GM12801 (cell line): ENCODE measurements around the gene PRELID1.

ENCODE experiments used
- TF ChIP-seq, protein P1 (sequence below): IDR thresholded peaks from one replicate; pipeline ENCODE4 v1.5.1; 2011; ENCODE audit warnings: control low read depth; ENCODE audit not compliant: insufficient read length; ENCODE audit errors: extremely low read depth

The PRELID1 gene

DNA sequence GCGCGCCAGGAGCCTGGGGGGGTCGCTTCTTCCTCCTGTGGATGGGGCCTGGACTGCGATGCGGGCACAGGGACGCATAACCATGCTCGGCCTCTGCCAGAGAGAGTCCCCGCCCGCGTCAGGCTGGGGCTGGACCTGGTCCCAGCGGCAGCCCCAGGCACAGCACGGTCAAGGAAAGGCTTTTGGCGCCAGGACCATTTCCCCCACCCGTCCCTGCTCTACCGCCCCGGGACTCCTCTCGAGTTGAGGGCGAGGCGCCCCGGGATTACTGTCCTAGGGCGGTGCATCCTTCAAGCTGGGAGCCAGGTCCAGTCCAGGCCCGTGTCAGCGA, 7.8 kb downstream of the PRELID1 start:
- TF ChIP-seq, protein P1, sequence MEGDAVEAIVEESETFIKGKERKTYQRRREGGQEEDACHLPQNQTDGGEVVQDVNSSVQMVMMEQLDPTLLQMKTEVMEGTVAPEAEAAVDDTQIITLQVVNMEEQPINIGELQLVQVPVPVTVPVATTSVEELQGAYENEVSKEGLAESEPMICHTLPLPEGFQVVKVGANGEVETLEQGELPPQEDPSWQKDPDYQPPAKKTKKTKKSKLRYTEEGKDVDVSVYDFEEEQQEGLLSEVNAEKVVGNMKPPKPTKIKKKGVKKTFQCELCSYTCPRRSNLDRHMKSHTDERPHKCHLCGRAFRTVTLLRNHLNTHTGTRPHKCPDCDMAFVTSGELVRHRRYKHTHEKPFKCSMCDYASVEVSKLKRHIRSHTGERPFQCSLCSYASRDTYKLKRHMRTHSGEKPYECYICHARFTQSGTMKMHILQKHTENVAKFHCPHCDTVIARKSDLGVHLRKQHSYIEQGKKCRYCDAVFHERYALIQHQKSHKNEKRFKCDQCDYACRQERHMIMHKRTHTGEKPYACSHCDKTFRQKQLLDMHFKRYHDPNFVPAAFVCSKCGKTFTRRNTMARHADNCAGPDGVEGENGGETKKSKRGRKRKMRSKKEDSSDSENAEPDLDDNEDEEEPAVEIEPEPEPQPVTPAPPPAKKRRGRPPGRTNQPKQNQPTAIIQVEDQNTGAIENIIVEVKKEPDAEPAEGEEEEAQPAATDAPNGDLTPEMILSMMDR, result no peak

DNA sequence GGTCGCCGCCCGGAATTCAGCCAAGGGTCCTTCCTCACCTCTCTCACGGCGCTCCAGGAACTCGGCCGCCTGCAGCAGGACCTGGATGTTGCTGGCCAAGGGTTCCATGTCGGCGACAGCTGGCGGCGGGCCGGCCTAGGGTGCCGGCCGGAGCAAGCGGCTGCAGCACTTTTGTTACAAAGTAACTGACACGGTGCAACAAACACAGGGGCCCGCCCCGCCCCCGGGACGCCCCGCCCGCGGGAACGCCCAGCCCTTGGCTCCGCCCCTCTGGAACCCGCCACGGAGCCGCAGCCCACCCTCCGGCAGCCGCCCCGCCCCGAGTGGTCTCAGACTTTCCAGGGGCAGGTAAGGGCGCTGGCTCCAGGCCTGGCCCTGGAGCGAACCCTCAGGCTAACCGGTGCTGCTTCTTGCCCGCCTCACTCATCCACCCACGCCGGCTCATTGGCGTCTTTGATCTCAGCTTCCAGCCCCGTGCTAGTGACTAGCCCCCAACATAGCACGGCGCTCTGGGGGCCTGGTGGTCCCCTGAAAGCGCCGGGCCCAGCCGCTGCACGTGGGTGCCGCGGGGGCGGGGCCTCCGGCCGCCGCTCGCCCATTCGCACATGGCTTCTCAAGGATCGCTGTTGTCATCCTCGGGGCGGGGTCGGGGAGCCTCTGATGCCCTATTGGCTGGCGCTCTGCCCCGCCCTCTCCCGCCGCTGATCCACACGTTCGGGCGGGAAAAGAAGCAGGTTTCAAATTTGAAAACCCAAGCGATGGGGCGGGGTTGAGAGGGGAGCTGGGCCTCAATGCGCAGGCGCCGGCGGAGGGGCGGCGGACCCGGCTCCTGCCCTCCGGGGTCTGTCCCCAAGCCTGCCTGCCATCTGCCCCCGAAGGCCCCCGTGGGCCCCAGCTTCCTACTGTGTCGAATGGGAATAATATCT, 8.4 kb downstream of the PRELID1 start, which contains the start of gene MXD3:
MXD3 (minus strand) TSS at position 176 of the 926 bp plus-strand sequence; CDS start at position 108, 68 bp downstream.
- TF ChIP-seq, protein P1, result no peak

DNA sequence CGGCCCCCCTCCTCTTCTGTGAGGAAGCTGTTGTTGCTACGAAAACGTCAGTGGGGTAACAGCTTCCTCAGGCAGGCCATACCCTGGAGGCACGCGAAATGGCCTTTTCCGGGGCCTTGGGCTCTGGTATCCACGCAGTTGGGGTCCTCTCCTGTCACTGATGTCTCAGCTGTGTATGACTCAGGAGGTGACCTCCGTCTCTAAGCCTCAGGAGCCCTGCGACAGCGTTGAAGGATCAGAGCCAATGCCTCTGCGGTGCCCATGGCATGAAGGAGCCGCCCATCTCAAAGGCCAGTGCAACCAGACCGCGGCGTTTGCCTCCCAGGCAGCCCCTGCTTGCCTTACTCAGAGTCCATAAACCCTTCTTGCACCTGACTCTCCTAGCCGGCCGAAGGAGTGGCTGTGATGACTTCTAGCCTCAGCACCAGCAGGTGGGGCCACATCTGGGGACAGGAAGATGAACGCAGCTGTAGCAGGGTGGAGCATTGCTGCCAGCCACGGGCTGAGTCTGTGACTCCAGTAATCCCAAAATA, 9.1 kb downstream of the PRELID1 start:
- TF ChIP-seq, protein P1, result no peak

DNA sequence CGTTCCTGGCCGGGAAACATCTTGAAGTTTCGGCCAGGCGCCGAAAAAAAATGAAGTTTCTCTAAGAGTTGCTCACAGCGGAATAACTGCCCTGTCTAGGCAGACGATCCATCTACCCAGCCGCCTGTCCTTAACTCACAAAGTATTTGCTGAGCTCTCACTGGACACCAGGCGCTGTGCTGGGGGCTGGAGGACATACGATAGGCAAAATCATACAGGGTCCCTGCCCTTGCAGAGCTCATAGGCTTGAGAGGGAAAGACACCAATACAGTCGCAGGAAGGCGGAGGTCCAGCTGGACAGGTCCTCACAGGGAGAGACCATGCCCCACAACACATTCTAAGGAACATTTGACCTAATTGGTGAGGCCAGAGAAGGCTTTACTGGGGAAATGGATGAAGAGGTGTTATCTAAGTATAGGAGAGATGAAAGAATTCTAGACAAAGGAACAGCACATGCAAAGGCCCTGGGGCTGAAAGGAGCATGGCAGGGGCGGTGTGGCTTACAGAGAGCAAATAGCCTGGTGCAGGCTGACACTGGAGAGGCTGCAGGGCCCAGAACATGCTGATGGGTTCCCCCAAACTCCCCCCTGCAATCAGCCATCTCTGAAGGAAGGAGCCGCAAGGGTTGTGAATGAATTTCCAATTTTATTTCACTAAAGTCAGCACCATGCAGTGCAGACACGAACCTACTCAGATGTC, 10.1 kb downstream of the PRELID1 start:
- TF ChIP-seq, protein P1, result no peak

DNA sequence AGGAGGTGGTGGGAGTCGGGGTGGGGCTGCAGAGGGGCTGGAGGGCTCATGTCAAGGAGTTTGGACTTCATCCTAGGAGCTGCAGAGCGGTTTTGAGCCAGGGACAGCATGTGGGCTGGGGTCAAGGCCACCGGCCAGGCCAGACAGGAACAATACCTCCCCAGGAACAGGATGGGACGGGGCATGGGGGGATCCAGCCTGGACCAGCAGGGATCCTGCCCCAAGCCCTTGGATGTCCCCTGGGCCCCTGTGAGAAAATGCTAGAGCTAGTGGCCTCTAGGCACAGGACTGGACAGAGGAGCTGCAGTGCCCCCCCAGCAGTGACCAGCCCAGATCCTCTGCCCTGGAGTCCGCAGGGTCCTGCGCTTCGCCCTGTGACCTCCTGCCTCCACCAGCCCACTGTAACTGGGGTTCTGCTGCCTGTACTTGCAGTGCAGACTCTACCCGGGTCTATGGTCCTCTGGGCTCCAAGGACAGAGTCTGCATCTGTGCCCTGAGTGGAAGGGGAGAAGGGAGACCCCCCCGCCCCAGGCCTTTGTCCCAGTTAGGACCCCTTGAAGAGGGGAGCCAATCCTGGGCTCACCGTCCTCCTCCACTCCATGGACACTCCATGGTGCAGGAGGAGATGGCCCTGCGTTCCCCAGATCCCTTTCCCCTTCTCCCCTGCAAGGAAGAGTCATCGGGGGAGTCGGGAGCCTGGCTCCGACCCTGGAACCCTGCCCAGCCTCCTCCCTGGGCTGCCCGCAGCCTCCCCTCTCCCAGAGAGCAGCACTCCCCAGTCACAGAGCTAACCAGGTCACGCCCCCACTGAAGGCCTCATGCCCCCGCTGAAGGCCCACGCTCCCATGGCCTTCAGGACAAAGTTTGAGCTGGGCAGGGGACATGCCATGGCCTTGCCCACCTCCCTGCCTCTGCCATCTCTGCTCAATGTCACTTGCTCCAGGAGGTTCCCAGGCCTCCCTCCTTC, 11.1 kb downstream of the PRELID1 start:
- TF ChIP-seq, protein P1, result no peak

DNA sequence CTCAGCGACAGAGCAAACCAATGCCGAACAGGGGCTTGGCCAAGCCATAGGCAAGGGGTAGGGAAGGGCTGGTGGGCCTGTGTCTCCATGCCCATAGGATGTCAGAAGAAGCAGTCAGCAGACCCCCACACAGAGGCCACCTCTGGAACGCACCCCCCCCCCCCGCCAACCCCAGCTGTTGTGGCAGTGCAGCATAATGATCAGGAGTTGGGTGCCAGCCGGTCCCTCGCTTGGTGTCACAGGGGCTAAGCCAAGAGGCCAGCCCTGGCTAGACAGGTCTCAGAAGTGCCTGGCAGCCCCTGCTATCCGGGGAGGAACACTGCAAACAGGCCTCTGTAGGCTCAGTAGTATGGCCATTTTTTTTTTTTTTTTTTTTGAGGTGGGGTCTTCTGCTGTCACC, 11.8 kb downstream of the PRELID1 start:
- TF ChIP-seq, protein P1, result no peak
